HCT116 (cell line): ENCODE measurements around the gene OR10AD1.

ENCODE experiments used
- CEBPB ChIP-seq: IDR thresholded peaks from 2 replicates; pipeline ENCODE4 v1.6.1; 2012; ENCODE audit warnings: low read depth
- EZH2 ChIP-seq: fragments of 200-600 bp; sonication (generic); IDR thresholded peaks from 2 replicates; pipeline ENCODE4 v1.6.1; 2017; ENCODE audit warnings: antibody characterized with exemption, mixed run types
- EZH2phosphoT487 ChIP-seq: fragments of 200-600 bp; IDR thresholded peaks from 2 replicates; pipeline ENCODE4 v1.6.1; 2018; ENCODE audit warnings: antibody characterized with exemption, borderline replicate concordance
- JUND ChIP-seq: IDR thresholded peaks from 2 replicates; pipeline ENCODE4 v1.6.1; 2012
- POLR2A ChIP-seq: IDR thresholded peaks from 2 replicates; pipeline ENCODE4 v1.7.0; 2011; ENCODE audit warnings: borderline replicate concordance; ENCODE audit not compliant: insufficient read depth, insufficient read length; ENCODE audit errors: extremely low read depth
- POLR2AphosphoS5 ChIP-seq: IDR thresholded peaks from 2 replicates; pipeline ENCODE4 v1.6.1; 2011; ENCODE audit warnings: mild to moderate bottlenecking, low read depth, low read length, moderate library complexity
- RAD21 ChIP-seq: IDR thresholded peaks from 2 replicates; pipeline ENCODE4 v1.6.1; 2012; ENCODE audit warnings: low read depth, mild to moderate bottlenecking
- SIN3A ChIP-seq: IDR thresholded peaks from 2 replicates; pipeline ENCODE4 v1.6.1; 2012; ENCODE audit warnings: low read depth
- SRF ChIP-seq: IDR thresholded peaks from 2 replicates; pipeline ENCODE4 v1.6.1; 2012; ENCODE audit warnings: low read depth
- TCF7L2 ChIP-seq: IDR thresholded peaks from 2 replicates; pipeline ENCODE4 v1.7.0; 2011; ENCODE audit warnings: borderline replicate concordance, inconsistent platforms; ENCODE audit not compliant: insufficient read depth, insufficient read length; ENCODE audit errors: extremely low read depth
- YY1 ChIP-seq: IDR thresholded peaks from 2 replicates; pipeline ENCODE4 v1.6.1; 2011; ENCODE audit warnings: low read length, low read depth, moderate library complexity, mild to moderate bottlenecking; ENCODE audit not compliant: insufficient replicate concordance; ENCODE audit errors: extremely low read depth
- TF ChIP-seq, protein P1 (sequence below), 3 experiments: fragments of 200-600 bp in 1 of 3; sonication (generic) in 1 of 3; IDR thresholded peaks in 2 of 3; conservative IDR thresholded peaks in 1 of 3; 2 replicates each; pipeline ENCODE4 v1.5.1; 2012 to 2017; ENCODE audit warnings: low read depth in 2 of 3, low read length in 2 of 3, antibody characterized with exemption in 1 of 3, borderline replicate concordance in 1 of 3, control low read depth in 1 of 3, mild to moderate bottlenecking in 1 of 3, mixed read lengths in 1 of 3, mixed run types in 1 of 3, moderate library complexity in 1 of 3; ENCODE audit not compliant: insufficient read depth in 1 of 3
- TF ChIP-seq, protein P2 (sequence below): IDR thresholded peaks from 2 replicates; pipeline ENCODE4 v1.6.1; 2012
- TF ChIP-seq, protein P3 (sequence below): IDR thresholded peaks from 2 replicates; pipeline ENCODE4 v1.6.1; 2012; ENCODE audit warnings: low read depth

DNA sequence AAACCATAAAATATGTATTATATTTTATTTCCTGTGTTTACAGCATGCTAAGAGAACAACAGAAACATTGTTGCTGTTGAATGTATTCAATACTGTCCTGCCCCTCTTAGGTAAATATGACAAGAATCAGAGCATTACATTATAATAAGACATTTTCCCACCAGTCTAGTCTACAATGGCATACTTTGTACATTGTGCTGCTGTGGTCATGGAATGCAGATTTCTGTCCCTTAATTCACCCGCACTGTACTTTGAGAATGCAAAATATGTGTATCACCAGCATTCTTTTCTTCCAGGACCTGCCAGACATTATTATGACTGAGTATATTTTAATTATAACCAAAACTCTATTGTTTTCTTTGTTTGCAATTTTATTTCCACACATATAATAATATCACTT is 16.5 kb upstream of the OR10AD1 start:
- TF ChIP-seq YY1 (no peak), EZH2 (no peak), SRF (no peak), SIN3A (no peak), RAD21 (no peak), EZH2phosphoT487 (no peak), CEBPB (no peak), JUND (no peak), POLR2A (no peak), POLR2AphosphoS5 (no peak), TCF7L2 (no peak)
- TF ChIP-seq, protein P1, sequence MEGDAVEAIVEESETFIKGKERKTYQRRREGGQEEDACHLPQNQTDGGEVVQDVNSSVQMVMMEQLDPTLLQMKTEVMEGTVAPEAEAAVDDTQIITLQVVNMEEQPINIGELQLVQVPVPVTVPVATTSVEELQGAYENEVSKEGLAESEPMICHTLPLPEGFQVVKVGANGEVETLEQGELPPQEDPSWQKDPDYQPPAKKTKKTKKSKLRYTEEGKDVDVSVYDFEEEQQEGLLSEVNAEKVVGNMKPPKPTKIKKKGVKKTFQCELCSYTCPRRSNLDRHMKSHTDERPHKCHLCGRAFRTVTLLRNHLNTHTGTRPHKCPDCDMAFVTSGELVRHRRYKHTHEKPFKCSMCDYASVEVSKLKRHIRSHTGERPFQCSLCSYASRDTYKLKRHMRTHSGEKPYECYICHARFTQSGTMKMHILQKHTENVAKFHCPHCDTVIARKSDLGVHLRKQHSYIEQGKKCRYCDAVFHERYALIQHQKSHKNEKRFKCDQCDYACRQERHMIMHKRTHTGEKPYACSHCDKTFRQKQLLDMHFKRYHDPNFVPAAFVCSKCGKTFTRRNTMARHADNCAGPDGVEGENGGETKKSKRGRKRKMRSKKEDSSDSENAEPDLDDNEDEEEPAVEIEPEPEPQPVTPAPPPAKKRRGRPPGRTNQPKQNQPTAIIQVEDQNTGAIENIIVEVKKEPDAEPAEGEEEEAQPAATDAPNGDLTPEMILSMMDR (IDR thresholded peaks at IDR 0.05 in 2 of 3, conservative IDR thresholded peaks at IDR 0.05 in 1 of 3; ENCODE audit: borderline replicate concordance in 1 of 3, insufficient read depth in 1 of 3, low read depth in 2 of 3, low read length in 2 of 3), result no peak
- TF ChIP-seq, protein P2, sequence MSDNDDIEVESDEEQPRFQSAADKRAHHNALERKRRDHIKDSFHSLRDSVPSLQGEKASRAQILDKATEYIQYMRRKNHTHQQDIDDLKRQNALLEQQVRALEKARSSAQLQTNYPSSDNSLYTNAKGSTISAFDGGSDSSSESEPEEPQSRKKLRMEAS, result no peak
- TF ChIP-seq, protein P3, sequence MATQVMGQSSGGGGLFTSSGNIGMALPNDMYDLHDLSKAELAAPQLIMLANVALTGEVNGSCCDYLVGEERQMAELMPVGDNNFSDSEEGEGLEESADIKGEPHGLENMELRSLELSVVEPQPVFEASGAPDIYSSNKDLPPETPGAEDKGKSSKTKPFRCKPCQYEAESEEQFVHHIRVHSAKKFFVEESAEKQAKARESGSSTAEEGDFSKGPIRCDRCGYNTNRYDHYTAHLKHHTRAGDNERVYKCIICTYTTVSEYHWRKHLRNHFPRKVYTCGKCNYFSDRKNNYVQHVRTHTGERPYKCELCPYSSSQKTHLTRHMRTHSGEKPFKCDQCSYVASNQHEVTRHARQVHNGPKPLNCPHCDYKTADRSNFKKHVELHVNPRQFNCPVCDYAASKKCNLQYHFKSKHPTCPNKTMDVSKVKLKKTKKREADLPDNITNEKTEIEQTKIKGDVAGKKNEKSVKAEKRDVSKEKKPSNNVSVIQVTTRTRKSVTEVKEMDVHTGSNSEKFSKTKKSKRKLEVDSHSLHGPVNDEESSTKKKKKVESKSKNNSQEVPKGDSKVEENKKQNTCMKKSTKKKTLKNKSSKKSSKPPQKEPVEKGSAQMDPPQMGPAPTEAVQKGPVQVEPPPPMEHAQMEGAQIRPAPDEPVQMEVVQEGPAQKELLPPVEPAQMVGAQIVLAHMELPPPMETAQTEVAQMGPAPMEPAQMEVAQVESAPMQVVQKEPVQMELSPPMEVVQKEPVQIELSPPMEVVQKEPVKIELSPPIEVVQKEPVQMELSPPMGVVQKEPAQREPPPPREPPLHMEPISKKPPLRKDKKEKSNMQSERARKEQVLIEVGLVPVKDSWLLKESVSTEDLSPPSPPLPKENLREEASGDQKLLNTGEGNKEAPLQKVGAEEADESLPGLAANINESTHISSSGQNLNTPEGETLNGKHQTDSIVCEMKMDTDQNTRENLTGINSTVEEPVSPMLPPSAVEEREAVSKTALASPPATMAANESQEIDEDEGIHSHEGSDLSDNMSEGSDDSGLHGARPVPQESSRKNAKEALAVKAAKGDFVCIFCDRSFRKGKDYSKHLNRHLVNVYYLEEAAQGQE, result no peak
